Neural cell (in vitro differentiated cells): ENCODE results near the gene TCOF1. TPM values are rescaled to one million over a fixed set of nuclear protein-coding genes. Genes with fewer than 3 reads are reported as not detected.

Experiments
- H2AFZ ChIP-seq: fragments of 200-600, 300-800 bp; sonication (generic), shearing (Covaris generic); 2 replicates; pipeline ENCODE4 v1.6.0; 2014; ENCODE audit warnings: low read depth, mild to moderate bottlenecking, antibody characterized with exemption, low read length, moderate library complexity
- H3F3A ChIP-seq: fragments of 200-600 bp; shearing (Covaris generic); 2 replicates; pipeline ENCODE4 v1.6.1; 2016; ENCODE audit warnings: mild to moderate bottlenecking, moderate library complexity, mixed read lengths, antibody characterized with exemption, low read length; ENCODE audit not compliant: insufficient read depth, poor library complexity, severe bottlenecking
- H3K27ac ChIP-seq: fragments of 200-600, 300-800 bp; sonication (generic), shearing (Covaris generic); 2 replicates; pipeline ENCODE4 v1.5.1; 2014; ENCODE audit warnings: mild to moderate bottlenecking, low read length, moderate library complexity
- H3K27me3 ChIP-seq: fragments of 300-800, 200-600 bp; sonication (generic), shearing (Covaris generic); 2 replicates; pipeline ENCODE4 v1.6.0; 2014; ENCODE audit warnings: mild to moderate bottlenecking, low read depth, low read length, moderate library complexity; ENCODE audit not compliant: insufficient read depth
- H3K36me3 ChIP-seq: fragments of 300-800, 200-600 bp; sonication (generic), shearing (Covaris generic); 2 replicates; pipeline ENCODE4 v1.5.1; 2014; ENCODE audit warnings: mild to moderate bottlenecking, antibody characterized with exemption, low read length, moderate library complexity; ENCODE audit not compliant: insufficient read depth
- H3K4me2 ChIP-seq: fragments of 300-800, 200-600 bp; sonication (generic), shearing (Covaris generic); 2 replicates; pipeline ENCODE4 v1.6.0; 2014; ENCODE audit warnings: mild to moderate bottlenecking, low read length
- H3K4me3 ChIP-seq: fragments of 300-800, 200-600 bp; sonication (generic), shearing (Covaris generic); 2 replicates; pipeline ENCODE4 v1.5.1; 2014; ENCODE audit warnings: mild to moderate bottlenecking, low read length, moderate library complexity
- H3K79me2 ChIP-seq: fragments of 200-600 bp; shearing (Covaris generic); replicated peaks from 2 replicates; pipeline ENCODE4 v1.6.0; 2014; ENCODE audit warnings: mild to moderate bottlenecking, low read length, moderate library complexity; ENCODE audit not compliant: insufficient read depth
- H3K9ac ChIP-seq: fragments of 300-800, 200-600 bp; sonication (generic), shearing (Covaris generic); 2 replicates; pipeline ENCODE4 v1.6.1; 2016; ENCODE audit warnings: mild to moderate bottlenecking, low read length, mixed read lengths
- H3K9me2 ChIP-seq: fragments of 200-600 bp; shearing (Covaris generic); 2 replicates; pipeline ENCODE4 v1.6.1; 2016; ENCODE audit warnings: mild to moderate bottlenecking, low read length, mixed read lengths; ENCODE audit not compliant: insufficient read depth
- H3K9me3 ChIP-seq: fragments of 200-600, 300-800 bp; sonication (generic), shearing (Covaris generic); 2 replicates; pipeline ENCODE4 v1.6.1; 2016; ENCODE audit warnings: mild to moderate bottlenecking, mixed run types, low read length, moderate library complexity, mixed read lengths
- H4K20me1 ChIP-seq: fragments of 200-600 bp; shearing (Covaris generic); 2 replicates; pipeline ENCODE4 v1.6.1; 2016; ENCODE audit warnings: mild to moderate bottlenecking, mixed run types; ENCODE audit not compliant: insufficient read depth
- CTCF ChIP-seq: fragments of 450-650 bp; IDR thresholded peaks from 2 replicates; pipeline ENCODE4 v1.5.1; 2014; ENCODE audit warnings: antibody characterized with exemption, mild to moderate bottlenecking, moderate library complexity; ENCODE audit not compliant: poor library complexity, severe bottlenecking
- EP300 ChIP-seq: fragments of 450-650 bp; conservative IDR thresholded peaks from 2 replicates; pipeline ENCODE4 v1.6.1; 2014; ENCODE audit warnings: antibody characterized with exemption, mild to moderate bottlenecking, moderate library complexity; ENCODE audit not compliant: poor library complexity, severe bottlenecking
- EZH2 ChIP-seq: fragments of 200-600, 300-800 bp; shearing (Covaris generic), sonication (generic); IDR thresholded peaks from 2 replicates; pipeline ENCODE4 v1.6.1; 2014; ENCODE audit warnings: antibody characterized with exemption, low read length, borderline replicate concordance, mild to moderate bottlenecking; ENCODE audit not compliant: insufficient read depth, poor library complexity, severe bottlenecking
- MXI1 ChIP-seq: fragments of 450-650 bp; conservative IDR thresholded peaks from 2 replicates; pipeline ENCODE4 v1.6.1; 2014; ENCODE audit warnings: antibody characterized with exemption, mild to moderate bottlenecking; ENCODE audit not compliant: poor library complexity, severe bottlenecking
- POLR2AphosphoS5 ChIP-seq: IDR thresholded peaks from 2 replicates; pipeline ENCODE4 v1.6.1; 2012
- RAD21 ChIP-seq: fragments of 450-650 bp; conservative IDR thresholded peaks from 2 replicates; pipeline ENCODE4 v1.6.1; 2014; ENCODE audit warnings: antibody characterized with exemption, mild to moderate bottlenecking, moderate library complexity
- REST ChIP-seq: IDR thresholded peaks from 2 replicates; pipeline ENCODE4 v1.6.1; 2012; ENCODE audit warnings: borderline replicate concordance
- SMC3 ChIP-seq: fragments of 450-650 bp; conservative IDR thresholded peaks from 2 replicates; pipeline ENCODE4 v1.6.1; 2014; ENCODE audit warnings: antibody characterized with exemption, mild to moderate bottlenecking, moderate library complexity; ENCODE audit not compliant: poor library complexity
- TAF1 ChIP-seq: IDR thresholded peaks from 2 replicates; pipeline ENCODE4 v1.6.1; 2012; ENCODE audit warnings: low read depth
- polyA plus RNA-seq: library from polyadenylated mRNA; depleted of rRNA; stranded (reverse); fragments of >200 nt; gene quantifications from 2 replicates; pipeline ENCODE4 v1.2.3, GENCODE V29; 2014

TCOF1 gene
- polyA plus RNA-seq, 1 donor from 2014 or later = 6.5 TPM

GRCh38 chr5:150355791-150356190 is 1.7 kb upstream of the TCOF1 start:
- H3K4me2 ChIP-seq = no peak overlapping the region

GRCh38 chr5:150356575-150357294 is 762 bp upstream of the TCOF1 start:
- H3K27ac ChIP-seq = peak overlapping the region; percentile 53
- no peaks in the 10 kb centered on the region for H3F3A ChIP-seq
- H2AFZ ChIP-seq = peak overlapping the region; percentile 91
- no peaks in the 10 kb centered on the region for H3K9me2 ChIP-seq
- no peaks in the 10 kb centered on the region for H3K36me3 ChIP-seq
- H3K27me3 ChIP-seq = no peaks in the 10 kb centered on the region
- peak overlapping the region; percentile 91 for H3K4me3 ChIP-seq
- peak overlapping the region; percentile 63 for H3K4me2 ChIP-seq
- H4K20me1 ChIP-seq = no peaks in the 10 kb centered on the region
- H3K79me2 ChIP-seq = peaks cover 6% of the 10 kb centered on the region
- H3K9ac ChIP-seq = peak overlapping the region; percentile 50
- no peaks in the 10 kb centered on the region for H3K9me3 ChIP-seq
- TF ChIP-seq EZH2 (no peak), TAF1 (no peak), RAD21 (no peak), REST (no peak), MXI1 (no peak), EP300 (no peak)

More at GRCh38 chr5:150355791-150356190, 1.7 kb upstream of the TCOF1 start:
- Histone ChIP-seq H3K27ac (no peak overlapping the region), H2AFZ (no peak overlapping the region), H3K9me3 (no peaks in the 10 kb centered on the region), H3K27me3 (no peaks in the 10 kb centered on the region), H3K79me2 (peaks cover 6% of the 10 kb centered on the region), H3K9ac (no peak overlapping the region), H3K36me3 (no peaks in the 10 kb centered on the region), H4K20me1 (no peaks in the 10 kb centered on the region), H3F3A (no peaks in the 10 kb centered on the region), H3K4me3 (no peak overlapping the region), H3K9me2 (no peaks in the 10 kb centered on the region)
- no peak for TF ChIP-seq MXI1
- TF ChIP-seq EP300 = no peak
- TF ChIP-seq REST = no peak
- no peak for TF ChIP-seq RAD21
- TF ChIP-seq TAF1 = no peak
- TF ChIP-seq CTCF = no peak
- no peak for TF ChIP-seq SMC3
- no peak for TF ChIP-seq EZH2
- no peak for TF ChIP-seq POLR2AphosphoS5
